ENCODE data around the gene LHFPL4. TPM values are rescaled to one million over a fixed set of nuclear protein-coding genes. Genes with fewer than 3 reads are reported as not detected.

The LHFPL4 gene
- total RNA-seq, 1 donor from 2014 or later, result not detected

GRCh38 chr3:9476935-9477334 is 76.7 kb downstream of the LHFPL4 start:
- H3K4me3 ChIP-seq (ENCODE audit: low read depth, low read length), result no peak overlapping the region
- TF ChIP-seq CTCF (conservative IDR thresholded peaks at IDR 0.05; ENCODE audit: low read depth, low read length), result no peak
- DNase-seq (ENCODE audit: low read depth), result no peak

DNA sequence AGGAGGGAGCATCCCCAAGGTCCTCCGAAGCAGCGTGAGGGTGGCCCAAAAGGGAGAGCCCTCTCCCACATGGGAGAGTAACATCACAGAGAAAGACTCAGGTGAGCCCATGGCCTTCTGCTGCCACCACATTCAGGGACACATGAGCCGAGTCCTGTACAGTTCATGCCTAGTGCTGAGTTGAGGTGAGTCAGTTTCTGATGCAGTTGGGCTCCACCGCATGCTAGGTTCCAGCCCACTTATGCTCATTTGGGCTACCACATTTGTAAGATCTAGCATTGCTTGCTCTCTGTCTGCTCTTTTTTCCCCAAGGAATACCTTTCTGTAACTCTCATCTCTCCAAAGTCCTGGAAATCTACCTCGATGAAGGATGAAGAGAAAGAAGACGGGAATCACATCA is 79.1 kb downstream of the LHFPL4 start:
- no peak for DNase-seq (ENCODE audit: low read depth)
- no peak overlapping the region for H3K4me3 ChIP-seq (ENCODE audit: low read depth, low read length)
- TF ChIP-seq CTCF (conservative IDR thresholded peaks at IDR 0.05; ENCODE audit: low read depth, low read length), result no peak

GRCh38 chr3:9473496-9474065 is 80.0 kb downstream of the LHFPL4 start:
- DNase-seq (ENCODE audit: low read depth), result no peak
- H3K4me3 ChIP-seq (ENCODE audit: low read depth, low read length), result no peak overlapping the region
- no peak for TF ChIP-seq CTCF (conservative IDR thresholded peaks at IDR 0.05; ENCODE audit: low read depth, low read length)

- no peak overlapping the region for H3K4me3 ChIP-seq (ENCODE audit: low read depth, low read length)
- TF ChIP-seq CTCF (conservative IDR thresholded peaks at IDR 0.05; ENCODE audit: low read depth, low read length), result no peak
- DNase-seq (ENCODE audit: low read depth), result no peak
These were observed 83.6 kb downstream of the LHFPL4 start for GRCh38 chr3:9469986-9470385.

GRCh38 chr3:9468460-9468859 is 85.2 kb downstream of the LHFPL4 start:
- no peak overlapping the region for H3K4me3 ChIP-seq (ENCODE audit: low read depth, low read length)
- TF ChIP-seq CTCF (conservative IDR thresholded peaks at IDR 0.05; ENCODE audit: low read depth, low read length), result no peak
- no peak for DNase-seq (ENCODE audit: low read depth)

DNA sequence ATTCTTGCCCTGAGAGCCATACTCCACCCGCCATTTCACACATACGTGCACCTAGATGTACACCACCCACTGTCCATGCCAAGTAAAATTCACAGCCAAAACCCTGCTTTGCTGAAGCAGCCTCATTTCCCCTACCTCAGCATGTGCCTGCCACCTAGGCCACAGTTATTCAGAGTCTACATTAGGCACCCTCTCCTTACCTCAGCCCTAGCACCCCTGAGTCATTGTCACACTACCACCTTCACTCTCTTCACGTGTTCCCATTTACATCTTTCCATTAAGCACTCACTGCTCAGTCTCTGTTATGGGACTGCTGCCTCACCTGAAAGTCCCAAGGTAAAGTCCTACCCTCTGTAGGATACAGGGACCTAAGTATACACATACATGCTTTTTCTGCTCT is 86.2 kb downstream of the LHFPL4 start:
- no peak for DNase-seq (ENCODE audit: low read depth)
- no peak for TF ChIP-seq CTCF (conservative IDR thresholded peaks at IDR 0.05; ENCODE audit: low read depth, low read length)
- no peak overlapping the region for H3K4me3 ChIP-seq (ENCODE audit: low read depth, low read length)

DNA sequence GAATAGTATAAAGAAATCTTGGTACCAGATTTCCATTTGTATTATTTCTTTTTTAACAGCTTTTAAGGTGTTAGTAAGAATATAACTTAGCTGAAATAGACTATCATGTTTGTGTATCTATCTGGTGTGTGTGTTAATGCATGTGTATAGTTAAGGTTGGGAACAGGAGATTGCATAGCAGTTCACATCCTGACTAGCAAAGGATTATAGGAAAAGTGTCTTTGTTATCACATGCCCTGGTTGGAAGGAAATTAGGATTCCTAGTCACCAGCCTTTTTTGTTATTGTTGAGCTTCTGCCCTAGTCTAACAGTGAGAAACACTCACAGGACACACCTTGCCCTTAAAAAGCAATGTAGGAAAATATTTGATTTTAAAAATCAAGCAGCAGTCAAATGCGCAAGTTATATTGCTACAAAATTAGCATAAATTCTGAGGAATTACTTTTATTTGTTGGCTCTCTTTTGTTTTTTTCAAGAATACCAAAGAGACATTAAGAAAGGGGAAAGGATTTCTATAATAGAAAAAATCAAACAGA is 98.0 kb downstream of the LHFPL4 start:
- DNase-seq (ENCODE audit: low read depth), result no peak
- H3K4me3 ChIP-seq (ENCODE audit: low read depth, low read length), result no peak overlapping the region
- TF ChIP-seq CTCF (conservative IDR thresholded peaks at IDR 0.05; ENCODE audit: low read depth, low read length), result no peak

All from epithelial cell of proximal tubule (primary cell).